Astrocyte (in vitro differentiated cells and primary cell): Measurements from ENCODE around the gene CCDC184.

Experiments used
- CTCF ChIP-seq: IDR thresholded peaks from 2 replicates; pipeline ENCODE4 v1.5.1; 2011; ENCODE audit warnings: low read depth, mild to moderate bottlenecking, inconsistent platforms, low read length, moderate library complexity; ENCODE audit not compliant: insufficient read depth
- EZH2 ChIP-seq: IDR thresholded peaks from 2 replicates; pipeline ENCODE4 v1.6.1; 2012; ENCODE audit warnings: mild to moderate bottlenecking, low read length, inconsistent platforms; ENCODE audit not compliant: insufficient read depth

GRCh38 chr12:48165089-48165981 is 18.1 kb upstream of the CCDC184 start:
- TF ChIP-seq CTCF (peak; percentile 99), EZH2 (no peak)
